Testis (tissue), 2 donors: ENCODE results near the gene KLHDC4.

Experiments used
- POLR2A ChIP-seq: fragments of 450-650 bp; IDR thresholded peaks from one replicate; pipeline ENCODE4 v1.6.1; 2017; ENCODE audit warnings: antibody characterized with exemption, mild to moderate bottlenecking, moderate library complexity
- TF ChIP-seq, protein P1 (sequence below), 3 experiments: fragments of 450-650 bp in 2 of 3; fragments of 200-600 bp in 1 of 3; sonication (generic) in 1 of 3; IDR thresholded peaks; one replicate each; pipeline ENCODE4 v1.5.1; 2016 to 2019; ENCODE audit warnings: antibody characterized with exemption in 3 of 3, mild to moderate bottlenecking in 2 of 3, moderate library complexity in 1 of 3

- TF ChIP-seq, protein P1, sequence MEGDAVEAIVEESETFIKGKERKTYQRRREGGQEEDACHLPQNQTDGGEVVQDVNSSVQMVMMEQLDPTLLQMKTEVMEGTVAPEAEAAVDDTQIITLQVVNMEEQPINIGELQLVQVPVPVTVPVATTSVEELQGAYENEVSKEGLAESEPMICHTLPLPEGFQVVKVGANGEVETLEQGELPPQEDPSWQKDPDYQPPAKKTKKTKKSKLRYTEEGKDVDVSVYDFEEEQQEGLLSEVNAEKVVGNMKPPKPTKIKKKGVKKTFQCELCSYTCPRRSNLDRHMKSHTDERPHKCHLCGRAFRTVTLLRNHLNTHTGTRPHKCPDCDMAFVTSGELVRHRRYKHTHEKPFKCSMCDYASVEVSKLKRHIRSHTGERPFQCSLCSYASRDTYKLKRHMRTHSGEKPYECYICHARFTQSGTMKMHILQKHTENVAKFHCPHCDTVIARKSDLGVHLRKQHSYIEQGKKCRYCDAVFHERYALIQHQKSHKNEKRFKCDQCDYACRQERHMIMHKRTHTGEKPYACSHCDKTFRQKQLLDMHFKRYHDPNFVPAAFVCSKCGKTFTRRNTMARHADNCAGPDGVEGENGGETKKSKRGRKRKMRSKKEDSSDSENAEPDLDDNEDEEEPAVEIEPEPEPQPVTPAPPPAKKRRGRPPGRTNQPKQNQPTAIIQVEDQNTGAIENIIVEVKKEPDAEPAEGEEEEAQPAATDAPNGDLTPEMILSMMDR (IDR thresholded peaks at IDR 0.05): no peak
- TF ChIP-seq POLR2A: no peak
Observed at GRCh38 chr16:87741700-87742415, 23.9 kb downstream of the KLHDC4 start.
